Activated CD4-positive, alpha-beta T cell treated with anti-CD3 and anti-CD28 coated beads for 1 hour (primary cell): ENCODE measurements around the gene TACR2.

Experiments
- DNase-seq: peaks from one replicate; pipeline ENCODE4 v3.0.0-alpha.2; 2020

TACR2 gene

DNA sequence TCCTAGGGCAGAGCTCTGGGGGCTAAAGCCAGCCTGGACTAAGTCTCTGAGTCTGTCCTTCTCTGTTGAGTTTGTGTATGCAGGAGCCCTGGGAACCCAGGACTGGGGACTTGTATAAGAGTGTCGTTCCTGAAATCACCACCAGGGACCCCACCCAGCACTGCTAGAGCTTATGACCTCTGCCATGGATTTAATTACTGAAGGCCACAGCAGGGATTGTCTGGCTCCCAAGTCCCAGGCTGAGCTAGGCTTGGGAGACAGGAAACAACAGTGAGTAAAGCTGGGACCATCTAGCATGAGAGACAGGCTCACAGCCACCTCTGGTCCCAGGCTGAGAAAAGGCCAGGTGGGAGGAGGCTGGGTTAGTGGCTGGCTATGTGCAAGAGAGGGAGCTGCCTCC is 33.1 kb upstream of the TACR2 start:
- no peak for DNase-seq

DNA sequence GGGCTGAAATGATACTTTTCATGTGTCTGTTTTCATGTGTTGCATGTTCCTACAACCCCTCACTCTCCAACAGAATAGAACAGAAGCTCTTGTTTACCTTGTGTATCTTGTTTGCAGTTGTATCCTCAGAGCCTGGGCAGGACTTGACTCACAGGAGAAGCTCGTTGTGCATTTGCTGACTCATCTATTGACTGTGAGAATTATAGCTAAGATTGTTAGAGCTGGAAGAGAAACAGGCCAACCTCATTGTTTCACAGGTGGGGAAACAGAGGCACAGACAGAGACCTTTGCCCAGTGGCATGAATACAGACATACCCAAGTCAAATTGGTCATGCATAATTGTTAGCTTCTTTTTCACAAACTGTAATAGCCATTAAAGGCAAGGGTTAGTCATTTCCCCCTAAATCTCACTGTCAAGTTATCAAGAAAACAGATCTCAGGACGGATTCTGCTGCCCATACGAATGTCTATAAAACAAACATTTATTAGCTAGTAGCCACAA is 30.0 kb upstream of the TACR2 start:
- DNase-seq = no peak

- DNase-seq = no peak
These were observed 29.5 kb upstream of the TACR2 start for GRCh38 chr10:69446229-69446628.

DNA sequence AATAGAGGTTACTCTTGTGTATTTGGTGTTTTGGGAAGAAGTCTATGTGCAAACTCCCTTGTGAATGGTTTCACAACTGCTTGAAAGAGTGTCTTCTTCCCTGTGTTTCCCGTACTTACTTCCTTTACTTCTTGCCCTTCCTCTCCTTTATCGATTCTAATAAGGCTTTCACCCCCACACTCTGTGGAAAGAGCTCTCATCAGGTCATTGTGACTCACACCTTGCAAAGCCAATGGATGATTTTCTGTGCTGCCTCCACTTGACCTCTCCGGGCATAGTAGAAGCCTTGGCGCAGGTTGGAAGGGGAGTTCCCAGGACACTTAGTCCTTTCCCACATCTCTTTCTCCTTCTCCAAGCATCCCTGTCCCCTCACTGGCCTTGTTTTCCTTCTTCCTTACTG is 28.3 kb upstream of the TACR2 start:
- no peak for DNase-seq

DNA sequence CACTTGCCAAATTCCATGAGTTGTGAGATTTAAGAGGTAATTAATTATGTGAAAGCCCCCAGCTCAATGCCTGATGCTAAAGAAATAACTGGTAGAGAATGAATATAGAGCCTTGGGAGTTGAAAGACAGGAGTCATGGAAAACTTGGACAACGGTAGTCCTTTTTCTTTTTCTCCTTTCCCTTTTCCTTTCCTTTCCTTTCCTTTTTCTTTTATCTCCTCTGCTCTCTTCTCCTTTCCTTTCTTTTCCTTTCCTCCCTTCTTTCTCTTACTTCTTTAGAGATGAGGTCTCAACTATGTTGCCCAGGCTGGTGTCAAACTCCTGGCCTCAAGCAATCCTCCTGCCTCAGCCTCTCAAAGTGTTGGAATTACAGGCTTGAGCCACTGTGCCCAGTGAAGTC is 26.6 kb upstream of the TACR2 start:
- no peak for DNase-seq

DNA sequence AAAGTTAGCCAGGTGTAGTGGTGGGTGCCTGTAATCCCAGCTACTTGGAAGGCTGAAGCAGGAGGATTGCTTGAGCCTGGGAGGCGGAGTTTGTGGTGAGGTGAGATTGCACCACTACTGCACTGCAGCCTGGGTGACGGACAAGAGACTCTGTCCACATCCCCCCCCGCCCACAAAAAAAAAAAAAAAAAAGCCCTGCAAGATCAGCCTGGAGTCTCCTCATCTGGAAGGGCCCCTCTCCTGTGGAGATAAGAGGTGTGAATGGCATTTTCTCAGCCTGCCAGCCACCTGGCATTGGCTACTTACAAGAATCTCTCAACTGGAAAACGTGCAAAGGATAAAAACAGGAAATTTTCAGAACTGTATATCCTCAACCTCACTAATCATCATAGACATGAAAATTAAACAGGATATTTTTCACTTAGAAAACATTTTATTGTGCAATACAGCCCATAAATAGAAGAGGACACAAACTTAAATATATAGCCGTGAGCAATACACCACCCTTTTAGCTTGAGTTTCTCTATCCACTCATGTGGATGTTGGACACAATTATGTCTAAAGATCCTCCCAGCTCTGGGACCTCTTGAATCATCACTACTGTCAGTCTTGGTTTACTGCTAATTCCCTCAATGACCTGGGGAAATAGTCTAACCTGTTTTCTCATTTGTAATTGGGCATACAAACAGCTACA is 23.2 kb upstream of the TACR2 start:
- no peak for DNase-seq

DNA sequence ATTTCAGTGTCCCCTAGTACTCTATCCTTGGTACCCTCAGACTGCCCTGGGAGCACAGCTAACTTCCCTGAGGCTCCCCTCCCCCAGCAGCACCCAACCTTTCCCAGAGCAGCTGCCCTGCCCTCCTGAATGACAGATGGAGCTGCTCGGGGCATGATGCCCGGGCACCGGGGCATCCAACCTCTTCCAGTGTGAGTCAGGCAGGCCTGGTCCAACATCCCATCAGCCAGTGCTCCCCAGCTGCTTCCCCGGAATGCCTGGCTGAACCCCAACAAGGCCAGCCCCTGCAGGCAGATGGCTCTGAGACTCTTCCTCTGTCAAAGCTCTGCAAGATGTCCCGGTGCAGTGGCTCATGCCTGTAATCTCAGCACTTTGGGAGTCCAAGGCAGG is 22.6 kb upstream of the TACR2 start:
- no peak for DNase-seq

- no peak for DNase-seq
These were observed 22.0 kb upstream of the TACR2 start for GRCh38 chr10:69438536-69439349.

- no peak for DNase-seq
These were observed 20.9 kb upstream of the TACR2 start for GRCh38 chr10:69437321-69438259.

- no peak for DNase-seq
These were observed 19.3 kb upstream of the TACR2 start for GRCh38 chr10:69435966-69436520.

DNA sequence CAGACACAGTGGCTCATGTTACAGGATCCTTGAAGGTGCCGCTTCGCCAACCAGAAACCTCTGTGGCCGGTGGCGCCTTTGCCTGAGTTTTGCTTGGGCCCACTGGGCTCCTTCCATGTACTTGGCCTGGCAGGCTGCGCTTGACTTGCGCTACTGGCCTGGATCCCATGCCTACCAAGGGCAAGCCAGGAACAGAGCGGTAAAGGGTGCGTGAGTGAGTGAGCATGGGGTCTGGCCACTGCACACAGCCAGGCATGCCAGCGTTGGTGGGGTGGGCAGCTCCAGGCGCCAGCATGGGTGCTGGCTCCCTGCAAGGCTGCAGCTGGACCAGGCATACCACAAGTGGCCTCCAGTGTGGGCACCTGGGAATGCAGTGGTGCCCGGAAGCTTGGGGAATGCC is 18.2 kb upstream of the TACR2 start:
- no peak for DNase-seq

- DNase-seq = no peak
These were observed 17.5 kb upstream of the TACR2 start for GRCh38 chr10:69434169-69434568.

DNA sequence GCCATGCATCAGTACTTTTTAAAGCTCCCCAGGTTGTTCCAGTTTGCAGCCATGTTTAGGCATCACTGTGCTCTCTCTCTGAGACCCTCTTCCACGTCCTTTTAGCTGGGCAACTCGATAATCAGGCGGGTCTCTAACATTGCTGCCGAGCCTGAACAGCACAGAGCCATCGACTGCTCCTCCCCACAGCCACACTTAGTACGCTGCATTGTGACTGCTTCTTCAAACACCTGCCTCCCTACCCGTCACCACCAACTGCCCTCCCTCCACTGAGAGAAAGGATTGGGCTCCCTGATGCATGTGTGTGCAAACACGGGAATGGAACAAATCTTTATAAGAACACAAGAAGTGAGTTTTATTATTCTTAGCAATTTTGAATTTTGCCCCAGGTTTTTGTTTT is 11.4 kb upstream of the TACR2 start:
- DNase-seq = no peak

DNA sequence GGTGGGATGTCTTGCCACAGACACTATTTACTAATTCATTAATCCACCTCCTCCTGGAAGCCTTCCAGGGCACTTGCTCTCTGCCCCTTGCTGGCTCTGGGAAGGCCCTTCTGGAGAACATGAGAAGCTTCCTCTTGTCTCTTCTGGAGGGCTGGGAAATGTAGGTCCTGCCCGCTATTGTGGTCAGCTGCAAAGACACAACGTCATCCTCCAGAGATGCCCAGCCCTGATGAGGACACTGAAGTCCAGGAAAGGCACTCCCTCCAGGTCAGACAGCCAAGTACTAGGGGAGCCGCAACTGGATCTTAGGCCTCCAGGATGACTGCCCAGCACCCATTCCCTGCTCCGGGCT is 9.6 kb upstream of the TACR2 start:
- no peak for DNase-seq

- no peak for DNase-seq
These were observed 9.0 kb upstream of the TACR2 start for GRCh38 chr10:69425511-69426298.

GRCh38 chr10:69425041-69425440 is 8.3 kb upstream of the TACR2 start:
- DNase-seq = no peak

GRCh38 chr10:69422676-69423075 is 6.0 kb upstream of the TACR2 start:
- no peak for DNase-seq

DNA sequence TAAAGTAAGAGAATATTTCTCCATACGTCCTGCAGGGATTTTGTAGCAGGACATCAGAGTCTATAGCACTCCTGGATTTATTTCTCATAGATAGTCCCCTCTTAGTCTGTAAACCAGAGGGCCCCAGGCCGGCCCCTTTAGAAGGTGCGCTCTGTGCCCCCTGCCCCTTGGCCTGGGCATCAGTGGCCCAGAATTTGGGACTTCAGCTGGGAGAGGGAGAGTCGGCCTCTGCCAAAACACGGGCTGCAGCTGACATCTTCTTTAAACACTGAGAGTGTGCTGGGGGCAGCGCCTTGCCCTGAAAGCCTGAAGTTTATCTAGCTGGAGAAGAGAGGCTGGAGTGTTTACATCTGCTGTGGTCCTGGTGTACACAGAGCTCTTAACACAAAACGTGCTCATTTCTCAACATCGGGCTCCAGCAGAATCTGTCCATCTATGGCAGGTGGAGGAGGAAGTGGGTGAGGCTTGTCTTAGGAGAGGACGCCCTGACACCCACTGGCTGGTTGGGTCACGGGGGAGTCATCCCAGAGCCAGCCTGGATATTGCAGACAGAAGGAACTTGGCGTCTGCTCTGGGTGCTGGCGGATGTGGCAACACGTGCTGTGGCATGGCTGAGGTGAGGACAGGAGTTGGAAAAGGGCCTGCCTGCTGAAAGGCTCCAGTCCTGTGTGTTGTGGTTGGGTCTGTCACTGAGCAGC is 5.0 kb upstream of the TACR2 start:
- DNase-seq = no peak

DNA sequence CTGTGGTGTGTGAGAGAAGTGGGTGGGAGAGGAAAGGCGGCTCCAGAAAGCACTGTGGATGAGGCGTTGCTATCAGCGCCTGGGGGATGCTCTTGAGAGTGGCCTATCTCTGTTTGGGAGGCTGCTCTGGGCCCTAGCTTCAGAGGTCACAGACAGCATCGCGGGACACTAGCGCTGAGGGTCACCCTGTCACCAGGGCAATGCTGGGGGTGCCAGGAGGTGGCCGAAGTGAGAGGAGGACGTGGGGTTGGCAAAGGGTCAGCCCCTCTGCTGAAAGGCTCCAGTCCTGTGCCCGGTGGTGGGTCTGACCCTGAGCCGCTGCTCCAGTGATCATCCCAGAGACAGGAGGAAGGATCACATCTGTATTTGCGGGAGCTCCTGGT is 3.0 kb upstream of the TACR2 start:
- DNase-seq = no peak

- no peak for DNase-seq
These were observed 2.5 kb upstream of the TACR2 start for GRCh38 chr10:69419096-69419743.
